Measurements from ENCODE around the gene ATG4C. TPM values are rescaled to one million over a fixed set of nuclear protein-coding genes. Genes with fewer than 3 reads are reported as not detected.
"Not testable (repeated sequence)": the region's sequence is repeated elsewhere in the genome, so short reads cannot be mapped to it uniquely, and the experiment has no call there.

The ATG4C gene
- total RNA-seq (2021) (7.5 and 13.8 TPM in 2 replicates), Bru-seq, nascent RNA (percentile 64 among the genes with signal in this experiment), BruChase-seq, experiment 1, labeled RNA remaining after a 2-hour chase (percentile 68 among the genes with signal in this experiment), BruChase-seq, experiment 2, labeled RNA remaining after a 6-hour chase (percentile 48 among the genes with signal in this experiment)
- long read RNA-seq, transcript ATG4C-203 (11 exons, 2,890 nt): minor isoform, 8 of 30 reads
- long read RNA-seq, transcript ATG4C-201 (11 exons, 2,938 nt): major isoform, 13 of 30 reads
- long read RNA-seq, partial matches to known transcripts: 2 of 30 reads
- long read RNA-seq, other reads (novel, unspliced or antisense): 7 of 30 reads

- Histone ChIP-seq H2AFZ (peak within 1 kb of the TSS; percentile 100), H3K9me2 (ENCODE audit: insufficient read depth) (no peaks in the 10 kb centered on the region), H3K36me3 (ENCODE audit: low read depth) (no peaks in the 10 kb centered on the region), H3F3A (ENCODE audit: insufficient read depth, low read depth) (peaks cover 10% of the 10 kb centered on the region; the same call in 1 of the 2 replicates), H3K27me3 (ENCODE audit: insufficient read depth, low read depth) (0 out of 2 replicates have a peak, but pooled peaks cover 7% of the 10 kb centered on the region), H3K4me3 (peak within 1 kb of the TSS; percentile 86), H3K9me3 (ENCODE audit: insufficient read depth, low read depth) (no peaks in the 10 kb centered on the region), H3K79me2 (ENCODE audit: low read depth) (peaks cover 7% of the 10 kb centered on the region), H4K20me1 (ENCODE audit: insufficient read depth) (no peaks in the 10 kb centered on the region), H3K4me1 (replicated peaks; ENCODE audit: insufficient read depth) (peaks cover 18% of the 10 kb centered on the region), H3K27ac (peak within 1 kb of the TSS; percentile 72), H3K4me2 (peak within 1 kb of the TSS; percentile 87)
- intact Hi-C loops (cut with micrococcal nuclease; ENCODE audit: unreplicated experiment): loop anchor here (1.0 to 2.0 kb wide), 2 partner anchors 23 to 348 kb away; no protein-coding TSS in a partner anchor
- TSS peak; percentile 98 for BruUV-seq (replicated peaks)
- DNase-seq: peak; percentile 93 to 95
- TF ChIP-seq CTCF (conservative IDR thresholded peaks at IDR 0.05) (no peak), EZH2 (IDR thresholded peaks at IDR 0.05; ENCODE audit: low read depth) (no peak)
- CTCF ChIA-PET: no interaction called here
- POLR2A ChIA-PET (ENCODE audit: unreplicated experiment): interaction anchor here (0.7 kb wide), 1 partner anchor 48 kb away, joined by 4 read pairs; no protein-coding TSS in a partner anchor
Observed at GRCh38 chr1:62783736-62784508, at the start of gene ATG4C. Gene ATG4C (plus strand): TSS chr1:62784132. CDS start chr1:62803787, 19,655 bp downstream.

- H3K27ac ChIP-seq: no peak overlapping the region
- no peaks in the 10 kb centered on the region for H3K4me1 ChIP-seq (replicated peaks; ENCODE audit: insufficient read depth)
- no TSS peak for BruUV-seq (replicated peaks)
- no peaks in the 10 kb centered on the region for H3F3A ChIP-seq (ENCODE audit: insufficient read depth, low read depth)
- no peak overlapping the region for H3K4me3 ChIP-seq
- no peak overlapping the region for H2AFZ ChIP-seq
- H3K9me2 ChIP-seq (ENCODE audit: insufficient read depth): no peaks in the 10 kb centered on the region
- H3K27me3 ChIP-seq (ENCODE audit: insufficient read depth, low read depth): no peaks in the 10 kb centered on the region
- H4K20me1 ChIP-seq (ENCODE audit: insufficient read depth): no peaks in the 10 kb centered on the region
- intact Hi-C loops (cut with micrococcal nuclease; ENCODE audit: unreplicated experiment): no loop called here
- no peak overlapping the region for H3K4me2 ChIP-seq
- DNase-seq: no peak
- no peaks in the 10 kb centered on the region for H3K79me2 ChIP-seq (ENCODE audit: low read depth)
- no peaks in the 10 kb centered on the region for H3K9me3 ChIP-seq (ENCODE audit: insufficient read depth, low read depth)
- ChIA-PET CTCF (interaction anchor here (0.7 kb wide), 2 partner anchors 100 to 230 kb away, joined by 3 to 4 read pairs; no protein-coding TSS in a partner anchor), POLR2A (ENCODE audit: unreplicated experiment) (interaction anchor here (0.5 kb wide), 2 partner anchors 48 to 555 kb away, joined by 4 read pairs; partner anchors contain the start of gene ATG4C)
- no peaks in the 10 kb centered on the region for H3K36me3 ChIP-seq (ENCODE audit: low read depth)
- no peak for TF ChIP-seq EZH2 (IDR thresholded peaks at IDR 0.05; ENCODE audit: low read depth)
- TF ChIP-seq CTCF (conservative IDR thresholded peaks at IDR 0.05): no peak
Observed at GRCh38 chr1:62735491-62736171, 48.3 kb upstream of the ATG4C start.

GRCh38 chr1:62740701-62741100, 43.2 kb upstream of the ATG4C start:
- H3F3A ChIP-seq (ENCODE audit: insufficient read depth, low read depth); H3K4me1 ChIP-seq (replicated peaks; ENCODE audit: insufficient read depth); H3K36me3 ChIP-seq (ENCODE audit: low read depth); H3K9me2 ChIP-seq (ENCODE audit: insufficient read depth); H3K4me2 ChIP-seq; H3K27ac ChIP-seq; H3K79me2 ChIP-seq (ENCODE audit: low read depth); H3K9me3 ChIP-seq (ENCODE audit: insufficient read depth, low read depth); DNase-seq; BruUV-seq (replicated peaks); POLR2A ChIA-PET (ENCODE audit: unreplicated experiment); H3K4me3 ChIP-seq; H4K20me1 ChIP-seq (ENCODE audit: insufficient read depth); H2AFZ ChIP-seq; H3K27me3 ChIP-seq (ENCODE audit: insufficient read depth, low read depth); CTCF ChIA-PET: not testable (repeated sequence)
- intact Hi-C loops (cut with micrococcal nuclease; ENCODE audit: unreplicated experiment): loop anchor here (10.0 kb wide), 1 partner anchor 336 kb away; no protein-coding TSS in a partner anchor

Data from PC-9 (cell line).